ENCODE results near the gene MRGPRF. TPM values are rescaled to one million over a fixed set of nuclear protein-coding genes. Genes with fewer than 3 reads are reported as not detected.

MRGPRF gene
- total RNA-seq = 10 to 100 TPM in 1 of 9 donors, 1 to 10 TPM in 8; 1.6 to 13.1 (median 3.3) TPM
- polyA plus RNA-seq = 1 to 10 TPM; 4.2 to 4.9 TPM
- long read RNA-seq, donor 1, partial matches to known transcripts = 0 of 3 reads
- long read RNA-seq, donor 1, other reads (novel, unspliced or antisense) = 1 of 3 reads
- long read RNA-seq, donor 2, transcript MRGPRF-201 (3 exons, 2,295 nt) = major isoform, 11 of 14 reads
- long read RNA-seq, donor 2, partial matches to known transcripts = 0 of 14 reads
- long read RNA-seq, donor 2, other reads (novel, unspliced or antisense) = 3 of 14 reads
- long read RNA-seq, donor 3, partial matches to known transcripts = 0 of 4 reads
- long read RNA-seq, donor 3, other reads (novel, unspliced or antisense) = 3 of 4 reads

DNA sequence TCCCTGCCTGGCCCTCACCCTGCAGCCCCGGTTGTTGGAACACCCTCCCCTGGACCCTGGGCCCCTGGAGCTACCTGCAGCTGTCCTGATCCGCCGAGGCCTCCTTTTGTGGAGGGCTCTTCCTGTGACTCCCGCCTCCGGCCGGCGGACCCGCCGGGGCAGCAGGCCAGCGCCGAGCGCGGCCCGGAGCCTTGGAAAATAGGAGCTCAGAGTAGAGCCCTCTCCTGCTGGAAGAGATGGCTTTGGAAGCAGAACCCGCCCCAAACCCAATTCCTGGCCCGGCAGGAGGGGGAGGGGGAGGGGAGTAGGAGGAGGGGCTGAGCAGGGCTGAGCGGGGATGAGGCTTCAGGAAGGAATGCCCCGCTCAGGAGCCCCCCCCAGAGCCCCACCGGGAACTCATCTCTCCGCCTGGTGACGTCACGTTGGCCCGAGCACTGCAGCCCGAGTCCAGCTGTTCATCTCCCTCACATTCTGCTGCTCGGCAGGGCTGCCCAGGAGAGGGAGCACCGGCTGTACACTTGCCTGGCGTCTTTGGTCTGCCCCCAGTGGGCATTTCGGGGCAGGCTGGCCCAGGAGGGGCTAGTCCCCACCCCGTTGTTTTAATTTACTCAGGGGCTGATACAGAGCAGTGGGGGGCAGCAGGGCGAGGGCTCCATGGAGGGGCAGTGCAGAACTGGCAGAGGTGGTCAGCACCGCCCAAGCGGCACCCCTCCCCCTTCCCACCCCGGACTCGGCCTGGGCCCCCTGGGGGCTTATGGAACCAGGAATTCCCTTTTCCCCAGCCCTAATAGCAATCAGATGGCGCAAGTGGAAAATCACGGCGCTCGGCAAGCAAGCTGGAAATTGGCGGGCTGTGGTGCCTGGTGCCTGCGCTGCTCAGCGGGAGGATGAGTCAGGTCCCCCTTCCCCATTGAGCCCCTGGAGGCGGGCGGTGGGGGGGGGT is at the start of gene MRGPRF:
TSS of gene MRGPRF (minus strand) at position 238 of the 943 bp plus-strand sequence. CDS start 3,345 bp downstream, outside the sequence.
- H3K27me3 ChIP-seq = peaks cover 0 to 43% (median 4%) of the 10 kb centered on the region in 9 donors
- peak; percentile 51 to 75 (median 64) for ATAC-seq
- TF ChIP-seq POLR2A (IDR thresholded peaks at IDR 0.05) = peak in 1 of 2 donors; percentile 47
- TF ChIP-seq, protein P1, sequence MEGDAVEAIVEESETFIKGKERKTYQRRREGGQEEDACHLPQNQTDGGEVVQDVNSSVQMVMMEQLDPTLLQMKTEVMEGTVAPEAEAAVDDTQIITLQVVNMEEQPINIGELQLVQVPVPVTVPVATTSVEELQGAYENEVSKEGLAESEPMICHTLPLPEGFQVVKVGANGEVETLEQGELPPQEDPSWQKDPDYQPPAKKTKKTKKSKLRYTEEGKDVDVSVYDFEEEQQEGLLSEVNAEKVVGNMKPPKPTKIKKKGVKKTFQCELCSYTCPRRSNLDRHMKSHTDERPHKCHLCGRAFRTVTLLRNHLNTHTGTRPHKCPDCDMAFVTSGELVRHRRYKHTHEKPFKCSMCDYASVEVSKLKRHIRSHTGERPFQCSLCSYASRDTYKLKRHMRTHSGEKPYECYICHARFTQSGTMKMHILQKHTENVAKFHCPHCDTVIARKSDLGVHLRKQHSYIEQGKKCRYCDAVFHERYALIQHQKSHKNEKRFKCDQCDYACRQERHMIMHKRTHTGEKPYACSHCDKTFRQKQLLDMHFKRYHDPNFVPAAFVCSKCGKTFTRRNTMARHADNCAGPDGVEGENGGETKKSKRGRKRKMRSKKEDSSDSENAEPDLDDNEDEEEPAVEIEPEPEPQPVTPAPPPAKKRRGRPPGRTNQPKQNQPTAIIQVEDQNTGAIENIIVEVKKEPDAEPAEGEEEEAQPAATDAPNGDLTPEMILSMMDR (IDR thresholded peaks at IDR 0.05) = peak in 8 of 12 donors; percentile 11 to 60 (median 34)
- peak; percentile 86 to 94 (median 92) for DNase-seq
- 25 to 38% (median 33%) methylated on average over 31 to 43 of the region's 43 CpGs for WGBS, 4 donors
- intact Hi-C loops (cut with DNase I) = loop anchor here in 2 of 10 donors (5.0 kb wide), 2 partner anchors 74 to 121 kb away; no protein-coding TSS in a partner anchor
- no peaks in the 10 kb centered on the region for H3K9me3 ChIP-seq
- peak within 1 kb of the TSS; percentile 36 to 93 (median 78) for H3K27ac ChIP-seq
- H3K4me3 ChIP-seq = peak within 1 kb of the TSS; percentile 4 to 65 (median 49)
- peaks cover 0 to 50% (median 28%) of the 10 kb centered on the region in 12 donors for H3K4me1 ChIP-seq
- H3K36me3 ChIP-seq = no peaks in the 10 kb centered on the region

GRCh38 chr11:69062169-69062855 is 49.3 kb upstream of the MRGPRF start:
- Histone ChIP-seq H3K4me1 (peaks cover 0 to 23% (median 0%) of the 10 kb centered on the region in 12 donors), H3K27ac (no peak overlapping the region), H3K27me3 (no peaks in the 10 kb centered on the region), H3K4me3 (no peak overlapping the region), H3K9me3 (no peaks in the 10 kb centered on the region), H3K36me3 (peaks cover 0 to 53% (median 36%) of the 10 kb centered on the region in 9 donors)
- TF ChIP-seq POLR2A (IDR thresholded peaks at IDR 0.05) = no peak
- TF ChIP-seq, protein P1 (IDR thresholded peaks at IDR 0.05) = no peak
- 81 to 96% (median 94%) methylated on average over 15 of the region's 15 CpGs for WGBS, 4 donors
- intact Hi-C loops (cut with DNase I) = no loop called here
- DNase-seq (peak in 1 of 5 donors; percentile 56), ATAC-seq (no peak)

- DNase-seq (no peak), ATAC-seq (no peak)
- intact Hi-C loops (cut with DNase I) = no loop called here
- Histone ChIP-seq H3K4me1 (peaks cover 0 to 26% (median 0%) of the 10 kb centered on the region in 12 donors), H3K36me3 (peaks cover 0 to 52% (median 36%) of the 10 kb centered on the region in 9 donors), H3K9me3 (no peaks in the 10 kb centered on the region), H3K27ac (no peak overlapping the region), H3K27me3 (no peaks in the 10 kb centered on the region), H3K4me3 (no peak overlapping the region)
- TF ChIP-seq POLR2A (IDR thresholded peaks at IDR 0.05) = no peak
- TF ChIP-seq, protein P1 (IDR thresholded peaks at IDR 0.05) = no peak
- 82 to 84% (median 83%) methylated on average over 4 of the region's 4 CpGs for WGBS, 4 donors
Observed at GRCh38 chr11:69061713-69062053, 48.6 kb upstream of the MRGPRF start.
